HL-60 (cell line): Measurements from ENCODE around the gene HPSE2.

Experiments used
- DNase-seq, 2 experiments: peaks; one replicate each; pipeline ENCODE4 v3.0.0-alpha.2; 2010 to 2020; ENCODE audit warnings: low read depth in 1 of 2, low spot score in 1 of 2
- H3K27ac ChIP-seq: fragments of 250-450 bp; sonication (Bioruptor Pico); replicated peaks from 2 replicates; pipeline ENCODE4 v1.5.1; 2020; ENCODE audit warnings: mild to moderate bottlenecking, moderate library complexity
- H3K27me3 ChIP-seq: fragments of 250-450 bp; sonication (Bioruptor Pico); 2 replicates; pipeline ENCODE4 v1.5.1; 2021; ENCODE audit warnings: mild to moderate bottlenecking, moderate library complexity; ENCODE audit not compliant: insufficient read depth, poor library complexity, severe bottlenecking
- H3K4me3 ChIP-seq: replicated peaks from 2 replicates; pipeline ENCODE4 v1.5.1; 2011; ENCODE audit warnings: mild to moderate bottlenecking, control low read depth, low read length; ENCODE audit not compliant: insufficient read depth
- CTCF ChIP-seq: IDR thresholded peaks from one replicate; pipeline ENCODE4 v1.5.1; 2011; ENCODE audit warnings: low read length, control low read depth, inconsistent platforms; ENCODE audit not compliant: insufficient read depth
- GABPA ChIP-seq: IDR thresholded peaks from 2 replicates; pipeline ENCODE4 v1.6.1; 2012; ENCODE audit warnings: low read depth
- POLR2AphosphoS5 ChIP-seq: IDR thresholded peaks from 2 replicates; pipeline ENCODE4 v1.6.1; 2012; ENCODE audit warnings: low read depth
- REST ChIP-seq: IDR thresholded peaks from 2 replicates; pipeline ENCODE4 v1.6.1; 2012; ENCODE audit warnings: low read depth; ENCODE audit not compliant: insufficient replicate concordance
- SPI1 ChIP-seq: IDR thresholded peaks from 2 replicates; pipeline ENCODE4 v1.6.1; 2012; ENCODE audit warnings: low read depth, mild to moderate bottlenecking, borderline replicate concordance

HPSE2 gene

GRCh38 chr10:99119258-99119748 is 116.3 kb downstream of the HPSE2 start:
- no peak for DNase-seq
- no peaks in the 10 kb centered on the region for H3K27me3 ChIP-seq
- no peak overlapping the region for H3K4me3 ChIP-seq
- no peak overlapping the region for H3K27ac ChIP-seq
- no peak for TF ChIP-seq POLR2AphosphoS5
- TF ChIP-seq REST: no peak
- TF ChIP-seq GABPA: no peak
- no peak for TF ChIP-seq SPI1
- TF ChIP-seq CTCF: no peak

- H3K27me3 ChIP-seq: no peaks in the 10 kb centered on the region
- H3K4me3 ChIP-seq: no peak overlapping the region
- peak in 1 of 2 experiments; percentile 5 for DNase-seq
- TF ChIP-seq POLR2AphosphoS5 (no peak), CTCF (no peak), SPI1 (no peak; the same call in 1 of the 2 replicates), REST (no peak), GABPA (no peak)
- peak overlapping the region; percentile 35 for H3K27ac ChIP-seq
Observed at GRCh38 chr10:99115703-99116102, 119.9 kb downstream of the HPSE2 start.

GRCh38 chr10:99085358-99085757 is 150.3 kb downstream of the HPSE2 start:
- H3K4me3 ChIP-seq: no peak overlapping the region
- DNase-seq: no peak
- TF ChIP-seq REST: no peak
- no peak for TF ChIP-seq CTCF
- TF ChIP-seq POLR2AphosphoS5: no peak
- no peak for TF ChIP-seq SPI1
- TF ChIP-seq GABPA: no peak
- no peak overlapping the region for H3K27ac ChIP-seq
- H3K27me3 ChIP-seq: no peaks in the 10 kb centered on the region
